A549 treated with CpdA at 1 μM for 4 hours (cell line): Measurements from ENCODE around the gene COL11A2. TPM values are rescaled to one million over a fixed set of nuclear protein-coding genes. Genes with fewer than 3 reads are reported as not detected.

ENCODE experiments used
- total RNA-seq: library from RNA; stranded (reverse); fragments of 200-300 nt; extraction: Qiagen RNA extraction; gene quantifications from 5 replicates; pipeline ENCODE4 v1.2.3, GENCODE V29; 2022; ENCODE audit warnings: low read depth

The COL11A2 gene
- 0.76 to 1.2 TPM (median 0.82 TPM) in 5 replicates for total RNA-seq

GRCh38 chr6:33192105-33192646, at the start of gene COL11A2:
Gene COL11A2 (minus strand): TSS chr6:33192467. CDS start chr6:33192240, 227 bp downstream.

DNA sequence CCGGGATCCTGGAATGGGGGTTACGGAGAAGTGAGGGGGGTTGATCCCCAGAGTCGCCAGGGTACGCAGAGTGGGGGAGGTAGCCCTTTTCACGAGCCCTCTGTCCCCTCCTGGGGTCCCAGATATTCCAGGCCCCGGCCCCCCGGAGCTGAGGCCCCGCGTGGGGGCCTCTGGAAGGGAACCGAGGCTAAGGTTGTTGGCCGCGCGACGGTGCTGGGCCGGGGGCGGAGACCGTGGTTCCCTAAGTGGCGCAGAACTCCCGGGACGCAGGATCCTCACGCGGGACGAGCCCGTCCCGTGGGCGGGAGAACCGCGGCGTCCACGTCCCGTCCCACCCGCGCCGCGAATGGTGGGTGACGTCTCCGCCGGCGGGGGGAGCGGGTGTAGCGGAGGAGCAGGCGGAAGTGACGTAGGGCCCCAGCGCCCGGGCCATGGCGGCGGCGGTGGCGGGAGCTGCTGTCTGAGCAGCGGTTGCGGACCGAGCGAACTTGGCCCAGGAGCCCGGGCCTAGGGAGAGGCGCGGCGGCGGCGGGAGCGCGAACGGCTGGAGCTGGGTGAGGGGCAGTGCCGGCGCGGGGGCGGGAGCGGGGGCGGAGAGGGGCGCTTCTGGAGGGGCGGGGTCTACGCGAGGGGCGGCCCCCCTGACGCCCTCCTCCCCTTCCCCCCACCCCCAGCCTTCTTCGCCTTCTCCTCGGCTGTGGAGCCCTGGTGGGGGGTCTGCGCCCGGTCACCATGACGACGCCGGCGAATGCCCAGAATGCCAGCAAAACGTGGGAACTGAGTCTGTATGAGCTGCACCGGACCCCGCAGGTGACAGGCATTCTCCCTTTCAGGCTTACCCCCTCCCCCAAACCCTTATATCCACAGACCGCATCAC, 16.1 kb upstream of the COL11A2 start, which contains the start of gene RING1:
Gene RING1, plus strand, starts transcription at position 410 of the 877 bp plus-strand sequence. Its CDS starts 323 bp downstream, at position 733.

GRCh38 chr6:33204415-33205190, 12.3 kb upstream of the COL11A2 start, which contains the start of gene HSD17B8:
Gene HSD17B8 (plus strand): TSS chr6:33204655. CDS start chr6:33204669, 14 bp downstream.

DNA sequence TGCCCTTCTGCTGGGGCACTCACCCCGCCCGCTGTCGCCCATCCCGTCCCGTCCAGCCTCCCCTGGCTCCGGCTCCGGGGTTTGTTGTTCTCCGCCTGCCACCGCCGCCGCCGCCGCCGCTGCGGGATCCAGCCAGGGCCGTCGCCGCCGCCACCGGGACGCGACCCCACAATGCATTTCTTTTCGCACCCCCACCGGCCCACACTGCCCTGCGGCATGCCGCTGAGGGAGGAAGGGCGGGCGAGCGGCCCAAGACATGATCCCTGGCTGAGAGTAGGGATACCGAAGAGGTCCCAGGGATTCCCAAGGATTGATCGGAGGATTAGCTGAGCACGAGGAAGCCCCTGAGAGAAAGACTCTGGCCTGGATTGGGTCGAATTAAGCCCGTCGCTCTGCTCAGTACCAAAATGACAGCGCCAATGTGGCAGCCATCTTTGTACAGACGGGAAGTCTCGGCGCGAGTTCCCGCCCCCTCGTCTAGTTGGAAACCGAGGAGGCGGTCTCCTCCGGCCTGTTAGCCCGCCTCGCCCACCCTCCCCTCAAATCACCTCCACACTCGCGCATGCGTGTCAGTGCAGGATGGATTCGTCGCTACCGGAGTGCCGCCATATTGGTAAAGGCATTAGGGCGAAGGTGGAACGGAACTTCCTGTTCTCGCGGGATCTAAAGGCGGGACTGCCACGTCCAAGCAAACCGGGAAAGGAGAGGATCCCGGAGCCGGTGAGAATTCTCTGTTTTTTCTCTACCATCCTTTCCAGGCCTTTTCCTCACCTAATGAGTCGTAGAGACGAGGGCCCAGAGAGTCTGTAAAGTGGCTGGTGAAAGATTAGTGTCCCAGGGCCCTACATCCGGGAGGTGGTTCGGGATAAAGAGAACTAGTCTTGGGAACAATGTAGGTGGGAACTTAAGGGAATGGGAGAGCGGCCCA, 8.2 kb upstream of the COL11A2 start, which contains the start of the genes RXRB and SLC39A7:
Gene RXRB, minus strand, starts transcription at position 447 of the 928 bp plus-strand sequence. Its CDS starts 189 bp downstream, at position 258.
Gene SLC39A7, plus strand, starts transcription at position 649 of the 928 bp plus-strand sequence. CDS start 379 bp downstream, outside the sequence.

Other genes starting within 250 kb of the COL11A2 start
- gene HLA-DMA, start 239.4 kb downstream of the COL11A2 start, total RNA-seq: 2.4 to 3.8 TPM (median 3.0 TPM) in 5 replicates
- gene BRD2, start 223.9 kb downstream of the COL11A2 start, total RNA-seq: 135 to 175 TPM (median 143 TPM) in 5 replicates
- not detected in 5 replicates for gene HLA-DOA, start 182.9 kb downstream of the COL11A2 start, total RNA-seq
- gene HLA-DPA1, start 118.8 kb downstream of the COL11A2 start, total RNA-seq: not detected in 5 replicates
- not detected in 5 replicates for gene HLA-DPB1, start 116.5 kb downstream of the COL11A2 start, total RNA-seq
- gene RXRB, start 8.2 kb upstream of the COL11A2 start, total RNA-seq: 17.7 to 24.3 TPM (median 22.1 TPM) in 5 replicates
- 115 to 124 TPM (median 121 TPM) in 5 replicates for gene SLC39A7, start 8.4 kb upstream of the COL11A2 start, total RNA-seq
- 13.2 to 15.8 TPM (median 14.3 TPM) in 5 replicates for gene HSD17B8, start 12.2 kb upstream of the COL11A2 start, total RNA-seq
- 18.0 to 27.4 TPM (median 24.9 TPM) in 5 replicates for gene RING1, start 16.0 kb upstream of the COL11A2 start, total RNA-seq
- 14.6 to 18.9 TPM (median 17.0 TPM) in 5 replicates for gene VPS52, start 79.4 kb upstream of the COL11A2 start, total RNA-seq
- 2,487 to 2,796 TPM (median 2,684 TPM) in 5 replicates for gene RPS18, start 79.6 kb upstream of the COL11A2 start, total RNA-seq
- gene B3GALT4, start 84.7 kb upstream of the COL11A2 start, total RNA-seq: 0.38 to 0.72 TPM (median 0.55 TPM) in 5 replicates
- 54.6 to 65.6 TPM (median 56.1 TPM) in 5 replicates for gene WDR46, start 96.8 kb upstream of the COL11A2 start, total RNA-seq
- 103 to 126 TPM (median 110 TPM) in 5 replicates for gene PFDN6, start 97.1 kb upstream of the COL11A2 start, total RNA-seq
- gene RGL2, start 106.5 kb upstream of the COL11A2 start, total RNA-seq: 12.4 to 15.7 TPM (median 13.9 TPM) in 5 replicates
- 36.9 to 47.0 TPM (median 40.6 TPM) in 5 replicates for gene TAPBP, start 121.6 kb upstream of the COL11A2 start, total RNA-seq
- 2.5 to 4.2 TPM (median 3.8 TPM) in 5 replicates for gene ZBTB22, start 125.3 kb upstream of the COL11A2 start, total RNA-seq
- gene DAXX, start 130.5 kb upstream of the COL11A2 start, total RNA-seq: 36.0 to 45.0 TPM (median 38.2 TPM) in 5 replicates
- gene KIFC1, start 199.4 kb upstream of the COL11A2 start, total RNA-seq: 40.9 to 46.6 TPM (median 43.1 TPM) in 5 replicates
- 14.1 to 20.9 TPM (median 18.6 TPM) in 5 replicates for gene PHF1, start 218.5 kb upstream of the COL11A2 start, total RNA-seq
- 172 to 231 TPM (median 211 TPM) in 5 replicates for gene CUTA, start 225.6 kb upstream of the COL11A2 start, total RNA-seq
- 3.9 to 6.9 TPM (median 4.9 TPM) in 5 replicates for gene SYNGAP1, start 227.6 kb upstream of the COL11A2 start, total RNA-seq